Subcutaneous abdominal adipose tissue (tissue), 5 donors: Measurements from ENCODE around the gene TMEM101.
"Not testable (repeated sequence)": the region's sequence is repeated elsewhere in the genome, so short reads cannot be mapped to it uniquely, and the experiment has no call there.

Experiments
- H3K27ac ChIP-seq: one replicate; pipeline ENCODE4 v1.7.0; 2013; ENCODE audit warnings: low read depth, mild to moderate bottlenecking, inconsistent platforms, low read length, moderate library complexity
- H3K27me3 ChIP-seq, 5 donors: one replicate each; pipeline ENCODE4 v1.7.0; 2013; ENCODE audit warnings: low read length in 5 of 5, inconsistent platforms in 1 of 5; ENCODE audit not compliant: control insufficient read depth in 5 of 5, insufficient read depth in 4 of 5
- H3K36me3 ChIP-seq, 5 donors: one replicate each; pipeline ENCODE4 v1.7.0; 2013; ENCODE audit warnings: low read length in 5 of 5; ENCODE audit not compliant: control insufficient read depth in 5 of 5, insufficient read depth in 5 of 5
- H3K4me1 ChIP-seq, 5 donors: one replicate each; pipeline ENCODE4 v1.7.0; 2013; ENCODE audit warnings: low read length in 5 of 5, mild to moderate bottlenecking in 3 of 5, moderate library complexity in 1 of 5; ENCODE audit not compliant: control insufficient read depth in 5 of 5, insufficient read depth in 5 of 5
- H3K4me3 ChIP-seq, 5 donors: one replicate each; pipeline ENCODE4 v1.7.0; 2013; ENCODE audit warnings: low read length in 5 of 5, low read depth in 1 of 5
- H3K9ac ChIP-seq, 5 donors: one replicate each; pipeline ENCODE4 v1.7.0; 2013; ENCODE audit warnings: low read length in 5 of 5, mild to moderate bottlenecking in 4 of 5, moderate library complexity in 3 of 5
- H3K9me3 ChIP-seq, 5 donors: one replicate each; pipeline ENCODE4 v1.7.0; 2013; ENCODE audit warnings: low read length in 5 of 5; ENCODE audit not compliant: control insufficient read depth in 5 of 5
- donor health status: healthy.
- donor health status: healthy.
- donor health status: healthy.
- donor health status: healthy.
- donor health status: healthy.

Gene TMEM101

DNA sequence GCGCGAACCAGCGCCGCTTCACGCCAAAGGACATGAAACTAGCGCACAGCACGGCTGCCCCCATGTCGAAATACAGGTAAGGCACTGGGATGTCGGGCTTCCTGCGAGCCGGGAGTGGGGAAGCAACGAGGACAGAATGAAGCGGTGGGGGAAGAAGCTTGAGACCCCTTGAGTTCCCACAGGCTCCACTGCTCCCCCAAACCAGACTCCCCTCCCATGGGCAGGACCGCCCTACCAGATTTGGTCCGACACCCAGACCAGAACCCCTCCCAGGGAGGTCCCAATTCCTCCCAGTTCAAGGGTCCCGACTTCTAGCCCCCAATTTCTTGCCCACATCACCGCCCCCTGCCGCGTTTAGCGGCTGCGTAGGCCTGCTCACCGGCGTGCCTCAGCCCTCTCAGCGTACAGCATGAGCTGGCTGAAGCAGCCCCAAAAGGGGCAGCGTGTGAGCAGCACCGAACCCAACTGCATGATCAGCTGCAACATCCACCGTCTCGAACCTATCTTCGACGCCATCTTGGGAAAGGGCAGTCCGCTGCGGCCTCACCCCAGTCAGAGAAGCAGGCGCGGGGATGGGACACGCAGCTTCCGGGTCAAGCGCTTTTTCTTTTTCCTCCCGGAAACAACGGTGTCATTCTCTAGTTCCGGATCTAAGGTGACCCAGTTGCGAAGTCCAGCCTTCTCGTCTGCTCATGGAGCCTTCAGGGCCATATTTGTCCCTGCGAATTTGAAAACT lies at the start of gene TMEM101:
TSS of gene TMEM101 (minus strand) at position 527 of the 736 bp plus-strand sequence. CDS start at position 516, 11 bp downstream.
- H3K9ac ChIP-seq = peak within 1 kb of the TSS; percentile 86 to 95 (median 91)
- H3K9me3 ChIP-seq = no peaks in the 10 kb centered on the region
- peak within 1 kb of the TSS; percentile 51 for H3K27ac ChIP-seq
- H3K4me1 ChIP-seq = peaks cover 2 to 17% (median 14%) of the 10 kb centered on the region in 5 donors
- peaks cover 0 to 21% (median 14%) of the 10 kb centered on the region in 5 donors for H3K36me3 ChIP-seq
- no peaks in the 10 kb centered on the region for H3K27me3 ChIP-seq
- H3K4me3 ChIP-seq = peak within 1 kb of the TSS; percentile 82 to 100 (median 98)

DNA sequence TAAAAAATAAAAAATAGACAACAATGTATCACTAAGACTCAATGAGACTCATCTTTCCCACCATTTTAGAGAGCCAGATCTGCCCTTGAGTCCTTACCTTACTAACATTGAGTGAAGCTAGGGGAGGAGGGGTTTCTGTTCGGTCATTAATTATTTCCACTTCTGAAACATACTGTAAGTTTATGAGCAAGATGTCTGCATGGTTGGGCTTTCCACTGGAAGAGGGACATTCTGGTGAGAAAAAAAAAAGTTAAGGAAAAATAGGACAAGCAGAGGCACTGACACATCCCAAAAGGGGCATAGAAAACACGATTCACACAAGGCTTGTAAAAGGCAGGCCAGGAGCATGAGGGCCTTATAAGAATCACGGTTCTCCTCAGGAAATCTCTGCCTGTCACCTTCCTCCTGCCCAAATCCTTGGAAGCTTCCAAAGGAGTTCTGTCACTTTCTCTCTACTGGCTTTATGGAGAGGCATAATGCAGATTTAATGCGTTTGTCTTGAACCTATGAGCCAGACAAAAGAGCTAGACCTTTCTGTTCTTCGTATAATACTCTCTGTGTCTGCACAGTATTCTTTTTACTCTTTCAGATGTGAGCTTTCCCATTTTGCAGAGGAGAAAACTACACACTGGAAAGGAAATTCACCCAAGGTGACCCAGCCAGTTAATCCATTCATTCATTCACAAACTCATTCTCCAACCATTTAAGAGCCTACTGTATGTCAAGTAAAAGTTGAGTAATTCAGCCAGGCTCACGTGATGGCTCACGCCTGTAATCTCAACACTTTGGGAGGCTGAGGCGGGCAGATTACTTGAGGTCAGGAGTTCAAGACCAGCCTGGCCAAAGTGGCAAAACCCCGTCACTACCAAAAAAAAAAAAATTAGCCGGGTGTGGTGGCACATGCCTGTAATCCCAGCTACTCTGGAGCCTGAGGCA lies 49.2 kb upstream of the TMEM101 start:
- H3K4me1 ChIP-seq = peaks cover 3 to 23% (median 20%) of the 10 kb centered on the region in 5 donors
- H3K36me3 ChIP-seq = peaks cover 10 to 35% (median 18%) of the 10 kb centered on the region in 5 donors
- no peaks in the 10 kb centered on the region for H3K27me3 ChIP-seq

DNA sequence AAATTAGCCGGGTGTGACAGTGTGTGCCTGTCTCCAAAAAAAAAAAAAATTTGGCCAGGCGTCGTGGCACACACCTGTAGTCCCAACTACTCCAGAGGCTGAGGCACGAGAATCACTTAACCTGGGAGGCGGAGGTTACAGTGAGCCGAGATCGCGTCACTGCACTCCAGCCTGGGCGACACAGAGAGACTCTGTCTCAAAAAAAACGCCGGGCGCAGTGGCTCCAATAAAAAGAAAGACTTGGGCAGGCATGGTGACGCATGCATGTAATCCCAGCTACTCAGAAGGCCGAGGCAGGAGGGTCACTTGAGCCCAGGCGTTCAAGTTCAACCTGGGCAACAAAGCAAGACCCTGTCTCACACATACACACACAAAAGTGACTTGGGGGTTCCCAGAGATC lies 48.1 kb upstream of the TMEM101 start:
- no peak overlapping the region for H3K4me3 ChIP-seq
- H3K9me3 ChIP-seq = no peaks in the 10 kb centered on the region
- no peak overlapping the region for H3K27ac ChIP-seq
- H3K36me3 ChIP-seq = peaks cover 10 to 42% (median 24%) of the 10 kb centered on the region in 5 donors
- H3K9ac ChIP-seq = no peak overlapping the region
- H3K4me1 ChIP-seq = peaks cover 3 to 23% (median 20%) of the 10 kb centered on the region in 5 donors
- H3K27me3 ChIP-seq = no peaks in the 10 kb centered on the region

More for the DNA sequence above, 49.2 kb upstream of the TMEM101 start:
- H3K4me3 ChIP-seq = no peak overlapping the region
- H3K27ac ChIP-seq = no peak overlapping the region
- no peaks in the 10 kb centered on the region for H3K9me3 ChIP-seq
- H3K9ac ChIP-seq = no peak overlapping the region

DNA sequence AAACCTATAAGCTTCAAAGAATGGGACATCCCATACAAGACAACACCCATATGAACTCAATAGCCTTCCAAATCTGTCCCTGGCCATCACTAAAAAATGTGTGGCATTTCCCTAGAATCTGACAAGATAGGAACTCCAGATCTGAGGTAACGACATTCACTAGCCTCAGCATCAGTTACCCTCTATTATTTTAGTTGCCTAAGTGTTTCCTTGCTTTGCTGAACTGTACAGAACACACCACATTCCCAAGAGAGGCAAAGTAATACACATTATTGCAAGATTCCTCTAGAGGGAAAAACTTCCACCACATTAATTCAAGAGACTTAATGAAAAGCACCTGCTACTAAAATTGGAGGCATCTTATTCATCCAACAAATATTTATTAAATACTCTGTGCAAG lies 46.7 kb upstream of the TMEM101 start:
- Histone ChIP-seq H3K9me3 (no peaks in the 10 kb centered on the region), H3K27ac (no peak overlapping the region), H3K27me3 (no peaks in the 10 kb centered on the region), H3K4me1 (peaks cover 3 to 10% (median 10%) of the 10 kb centered on the region in 5 donors), H3K9ac (no peak overlapping the region), H3K36me3 (peaks cover 10 to 46% (median 25%) of the 10 kb centered on the region in 5 donors), H3K4me3 (no peak overlapping the region)

DNA sequence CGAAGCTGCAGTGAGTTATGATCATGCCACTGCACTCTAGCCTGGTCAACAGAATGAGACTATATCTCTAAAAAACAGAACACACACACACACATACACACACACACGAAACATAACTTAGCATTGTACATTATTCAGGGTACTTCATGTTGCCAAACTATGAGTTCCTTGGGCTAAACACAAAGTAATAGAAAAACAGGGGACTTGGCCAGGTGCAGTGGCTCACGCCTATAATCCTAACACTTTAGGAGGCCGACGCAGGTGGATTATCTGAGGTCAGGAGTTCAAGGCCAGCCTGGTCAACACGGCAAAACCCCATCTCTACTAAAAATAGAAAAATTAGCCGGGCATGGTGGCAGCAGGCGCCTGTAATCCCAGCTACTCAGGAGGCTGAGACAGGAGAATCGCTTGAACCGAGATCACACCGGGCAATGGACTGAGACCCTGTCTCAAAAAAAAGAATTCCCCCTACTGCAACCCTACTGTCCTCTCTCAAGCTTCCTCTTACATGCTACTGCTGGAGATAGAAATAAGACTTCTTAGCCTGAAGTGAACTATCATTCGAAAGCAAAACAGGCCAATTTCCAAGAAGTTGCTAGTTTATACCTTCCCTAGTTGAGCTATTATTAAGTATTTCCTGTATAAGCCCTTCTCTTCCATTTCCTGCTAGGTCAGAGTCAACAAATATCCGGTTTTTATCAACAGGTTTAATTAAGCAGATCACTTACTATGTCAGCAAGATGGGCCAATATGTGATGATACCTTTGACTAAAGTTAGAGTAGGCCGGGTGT lies 44.5 kb upstream of the TMEM101 start:
- peaks cover 10 to 53% (median 30%) of the 10 kb centered on the region in 5 donors for H3K36me3 ChIP-seq

DNA sequence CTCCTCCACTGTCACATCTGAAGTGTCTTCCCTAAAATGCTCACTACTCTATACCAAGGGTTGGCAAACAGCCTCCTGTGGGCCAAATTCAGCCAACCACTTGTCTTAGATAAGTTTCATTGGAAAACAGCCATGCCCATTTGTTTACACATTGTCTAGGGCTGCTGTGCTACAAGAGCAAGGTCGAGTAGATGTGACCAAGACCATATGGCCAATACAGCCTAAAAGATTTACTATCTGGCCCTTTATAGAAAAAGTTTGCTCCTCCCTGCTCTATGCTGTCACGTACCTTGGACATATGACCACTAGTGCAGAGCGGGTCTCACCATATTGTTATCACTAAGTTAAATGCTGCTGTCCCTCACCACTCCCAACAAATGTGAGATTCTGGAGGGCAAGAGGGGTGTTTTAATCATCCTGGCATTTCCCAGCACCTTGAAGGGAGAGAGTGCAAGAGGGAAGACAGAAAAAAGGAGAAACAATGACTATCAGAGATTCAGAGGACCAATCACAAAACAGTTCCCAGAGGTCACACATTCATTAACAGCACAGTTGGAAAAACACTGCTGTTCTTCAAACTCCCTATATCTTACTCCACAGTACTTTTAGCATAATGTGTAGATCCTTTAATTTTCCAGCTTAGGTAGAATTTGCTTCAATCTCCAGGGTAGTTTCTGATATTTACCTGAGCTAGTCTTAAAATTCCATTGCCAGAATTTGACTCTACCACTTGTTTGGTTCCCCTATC lies 38.5 kb upstream of the TMEM101 start:
- Histone ChIP-seq H3K9me3 (no peaks in the 10 kb centered on the region), H3K9ac (no peak overlapping the region), H3K4me3 (no peak overlapping the region), H3K27ac (no peak overlapping the region), H3K27me3 (no peaks in the 10 kb centered on the region), H3K36me3 (peaks cover 4 to 64% (median 45%) of the 10 kb centered on the region in 5 donors), H3K4me1 (peaks cover 0 to 5% (median 0%) of the 10 kb centered on the region in 5 donors)

More for the DNA sequence above, 44.5 kb upstream of the TMEM101 start:
- Histone ChIP-seq H3K27ac (no peak overlapping the region), H3K9ac (no peak overlapping the region), H3K4me1 (peaks cover 0 to 3% (median 2%) of the 10 kb centered on the region in 5 donors), H3K4me3 (no peak overlapping the region), H3K27me3 (no peaks in the 10 kb centered on the region), H3K9me3 (no peaks in the 10 kb centered on the region)

DNA sequence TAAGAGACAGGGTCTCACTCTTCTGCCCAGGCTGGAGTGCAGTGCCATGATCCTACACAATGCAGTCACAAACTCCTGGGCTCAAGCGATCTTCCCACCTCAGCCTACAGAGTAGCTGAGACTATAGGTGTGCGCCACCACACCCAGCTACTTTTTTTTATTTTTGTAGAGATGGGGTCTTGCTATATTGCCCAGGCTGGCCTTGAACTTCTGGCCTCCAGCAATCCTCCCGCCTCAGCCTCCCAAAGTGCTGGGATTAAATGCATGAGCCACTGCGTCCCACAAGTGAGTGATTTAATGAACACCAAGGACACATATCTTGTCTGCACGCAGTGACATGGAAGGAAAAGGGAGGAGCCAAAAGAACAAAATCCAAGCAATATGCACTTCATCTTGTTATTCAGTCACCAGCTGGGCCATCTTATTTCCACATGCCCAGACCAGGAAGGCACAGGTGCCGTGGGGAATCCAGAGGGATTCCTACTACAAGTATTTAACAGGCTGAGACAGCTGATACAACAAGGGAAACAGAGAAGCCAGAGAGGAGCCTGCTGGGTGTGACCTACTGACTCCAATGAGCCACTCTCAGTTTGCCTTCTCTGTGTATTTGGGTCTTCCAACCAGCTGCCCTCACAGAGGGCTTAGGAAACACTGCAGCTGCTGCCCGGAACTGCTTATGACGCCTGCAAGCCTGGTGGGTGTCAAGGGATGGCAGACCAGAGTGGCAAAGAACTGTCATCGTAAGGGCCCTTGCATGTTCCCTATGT lies 34.7 kb upstream of the TMEM101 start:
- Histone ChIP-seq H3K9ac (no peak overlapping the region), H3K27me3 (no peaks in the 10 kb centered on the region), H3K4me1 (peaks cover 0 to 6% (median under 1%) of the 10 kb centered on the region in 5 donors), H3K4me3 (no peak overlapping the region), H3K27ac (no peak overlapping the region), H3K9me3 (no peaks in the 10 kb centered on the region), H3K36me3 (peaks cover 4 to 61% (median 37%) of the 10 kb centered on the region in 5 donors)

DNA sequence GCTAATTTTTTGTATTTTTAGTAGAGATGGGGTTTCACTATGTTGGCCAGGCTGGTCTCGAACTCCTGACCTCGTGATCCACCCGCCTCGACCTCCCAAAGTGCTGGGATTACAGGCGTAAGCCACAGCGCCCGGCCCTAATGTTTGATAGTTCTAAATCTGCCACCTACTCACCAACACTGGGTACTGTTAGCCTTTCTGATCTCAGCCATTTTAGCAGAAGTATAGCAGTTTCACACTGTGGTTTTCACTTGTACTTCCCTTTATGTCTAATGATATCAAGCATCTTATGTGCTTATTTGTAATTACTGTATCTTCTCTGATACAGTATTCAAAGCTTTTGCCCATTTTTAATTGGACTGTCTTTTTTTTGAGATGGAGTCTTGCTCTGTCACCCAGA lies 32.1 kb upstream of the TMEM101 start:
- peaks cover 0 to 40% (median 28%) of the 10 kb centered on the region in 5 donors for H3K36me3 ChIP-seq
- peaks cover 0 to 17% (median 13%) of the 10 kb centered on the region in 5 donors for H3K4me1 ChIP-seq
- not testable (repeated sequence) for H3K9me3 ChIP-seq, H3K4me3 ChIP-seq, H3K9ac ChIP-seq, H3K27me3 ChIP-seq, H3K27ac ChIP-seq
